Fibroblast of pulmonary artery (primary cell): ENCODE data around the gene STK24.

Source experiments
- DNase-seq: peaks from one replicate; pipeline ENCODE4 v3.0.0-alpha.2; 2010; ENCODE audit warnings: low read depth
- H3K4me3 ChIP-seq: replicated peaks from 2 replicates; pipeline ENCODE4 v1.5.1; 2011; ENCODE audit warnings: low read depth, mild to moderate bottlenecking, control low read depth, low read length, moderate library complexity
- CTCF ChIP-seq: IDR thresholded peaks from 2 replicates; pipeline ENCODE4 v1.5.1; 2011; ENCODE audit warnings: mild to moderate bottlenecking, control low read depth, low read length, inconsistent platforms; ENCODE audit errors: missing control alignments

STK24 gene

GRCh38 chr13:98480915-98481877 lies 95.7 kb downstream of the STK24 start:
- no peak for DNase-seq
- TF ChIP-seq CTCF, result no peak
- no peak overlapping the region for H3K4me3 ChIP-seq

GRCh38 chr13:98479496-98480003 lies 97.4 kb downstream of the STK24 start:
- no peak for DNase-seq
- TF ChIP-seq CTCF, result no peak
- no peak overlapping the region for H3K4me3 ChIP-seq

- H3K4me3 ChIP-seq, result no peak overlapping the region
- no peak for TF ChIP-seq CTCF
- DNase-seq, result no peak
Observed at GRCh38 chr13:98478189-98479129, 98.4 kb downstream of the STK24 start.

- H3K4me3 ChIP-seq, result no peak overlapping the region
Observed at GRCh38 chr13:98476538-98476966, 100.4 kb downstream of the STK24 start.

GRCh38 chr13:98476106-98476505 lies 100.8 kb downstream of the STK24 start:
- no peak for DNase-seq
- TF ChIP-seq CTCF, result no peak

More at GRCh38 chr13:98476538-98476966, 100.4 kb downstream of the STK24 start:
- peak; percentile 84 for DNase-seq
- no peak for TF ChIP-seq CTCF

GRCh38 chr13:98475522-98475921 lies 101.4 kb downstream of the STK24 start:
- no peak for TF ChIP-seq CTCF
- H3K4me3 ChIP-seq, result no peak overlapping the region
- no peak for DNase-seq

More at GRCh38 chr13:98476106-98476505, 100.8 kb downstream of the STK24 start:
- H3K4me3 ChIP-seq, result no peak overlapping the region
